Vagina (tissue), 2 donors: ENCODE results near the gene CD79A.

Experiments used
- POLR2AphosphoS5 ChIP-seq, 2 donors: sonication (generic); formaldehyde crosslinking; IDR thresholded peaks; one replicate each; pipeline ENCODE4 v1.9.0; 2017; ENCODE audit warnings: antibody characterized with exemption in 2 of 2, mild to moderate bottlenecking in 2 of 2, low read depth in 1 of 2; ENCODE audit not compliant: insufficient read depth in 1 of 2
- TF ChIP-seq, protein P1 (sequence below), 3 experiments: fragments of 450-650 bp in 2 of 3; fragments of 200-600 bp in 1 of 3; sonication (generic) in 1 of 3; IDR thresholded peaks; one replicate each; pipeline ENCODE4 v1.5.1; 2017 to 2019; ENCODE audit warnings: antibody characterized with exemption in 3 of 3, mild to moderate bottlenecking in 2 of 3, moderate library complexity in 2 of 3

DNA sequence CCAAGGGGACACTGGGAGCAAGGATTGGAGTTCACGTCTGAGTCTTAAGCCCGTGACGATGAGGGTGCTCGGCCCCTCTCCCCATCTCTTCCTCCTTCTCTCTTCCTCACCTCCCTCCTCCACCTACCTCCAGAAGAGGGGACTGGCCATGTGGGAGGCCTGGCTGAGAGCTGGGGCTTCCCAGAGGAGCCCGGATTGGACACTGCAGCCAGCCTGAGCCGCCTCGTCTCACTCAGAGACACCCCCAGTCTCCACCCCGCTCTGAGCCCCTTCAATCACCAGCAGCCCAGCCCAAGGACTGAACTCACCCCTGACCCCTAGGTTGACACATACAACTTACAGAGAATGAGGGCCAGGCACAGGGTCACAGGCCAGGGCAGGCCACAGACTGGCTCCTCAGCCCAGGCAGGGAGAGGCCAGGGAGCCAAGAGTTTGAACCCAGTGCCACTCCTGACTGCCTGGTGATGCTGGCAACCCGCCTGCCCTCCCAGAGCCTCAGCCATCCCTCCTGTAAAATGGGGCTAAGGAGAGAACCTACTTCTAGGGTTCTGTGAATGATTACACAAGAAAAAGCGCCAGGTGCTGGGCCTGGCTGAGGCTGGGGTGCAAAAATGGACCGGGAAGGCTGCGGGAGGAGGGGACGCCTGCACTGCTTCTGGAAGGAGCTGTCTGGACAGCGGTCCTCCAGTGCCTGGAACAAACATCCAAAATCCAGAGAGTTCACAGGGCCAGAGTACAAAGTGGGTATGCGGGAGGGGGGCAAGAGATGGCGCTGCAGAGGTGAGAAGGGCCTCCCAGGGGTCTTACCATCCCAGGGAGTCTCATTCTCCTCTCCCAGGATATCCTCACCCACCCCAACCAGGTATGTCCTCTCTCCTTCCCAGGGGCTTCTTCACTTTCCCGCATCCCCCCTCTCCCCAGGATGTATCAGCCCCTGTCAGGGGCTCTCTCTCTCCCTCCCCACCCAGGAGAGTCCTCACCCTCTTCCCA, 1.1 kb downstream of the CD79A start:
- TF ChIP-seq, protein P1, sequence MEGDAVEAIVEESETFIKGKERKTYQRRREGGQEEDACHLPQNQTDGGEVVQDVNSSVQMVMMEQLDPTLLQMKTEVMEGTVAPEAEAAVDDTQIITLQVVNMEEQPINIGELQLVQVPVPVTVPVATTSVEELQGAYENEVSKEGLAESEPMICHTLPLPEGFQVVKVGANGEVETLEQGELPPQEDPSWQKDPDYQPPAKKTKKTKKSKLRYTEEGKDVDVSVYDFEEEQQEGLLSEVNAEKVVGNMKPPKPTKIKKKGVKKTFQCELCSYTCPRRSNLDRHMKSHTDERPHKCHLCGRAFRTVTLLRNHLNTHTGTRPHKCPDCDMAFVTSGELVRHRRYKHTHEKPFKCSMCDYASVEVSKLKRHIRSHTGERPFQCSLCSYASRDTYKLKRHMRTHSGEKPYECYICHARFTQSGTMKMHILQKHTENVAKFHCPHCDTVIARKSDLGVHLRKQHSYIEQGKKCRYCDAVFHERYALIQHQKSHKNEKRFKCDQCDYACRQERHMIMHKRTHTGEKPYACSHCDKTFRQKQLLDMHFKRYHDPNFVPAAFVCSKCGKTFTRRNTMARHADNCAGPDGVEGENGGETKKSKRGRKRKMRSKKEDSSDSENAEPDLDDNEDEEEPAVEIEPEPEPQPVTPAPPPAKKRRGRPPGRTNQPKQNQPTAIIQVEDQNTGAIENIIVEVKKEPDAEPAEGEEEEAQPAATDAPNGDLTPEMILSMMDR (IDR thresholded peaks at IDR 0.05) = no peak
- TF ChIP-seq POLR2AphosphoS5 (IDR thresholded peaks at IDR 0.05; ENCODE audit: insufficient read depth in 1 of 2, low read depth in 1 of 2) = no peak
